Neuronal stem cell (in vitro differentiated cells): Measurements from ENCODE around the gene UGT1A6.
A peak's percentile ranks its signal among the peaks of the same experiment; 100 is the strongest.

Experiments
- DNase-seq: peaks from one replicate; pipeline ENCODE4 v3.0.0-alpha.2; 2013; ENCODE audit warnings: low spot score
- H2AFZ ChIP-seq: one replicate; pipeline ENCODE4 v1.6.1; 2013; ENCODE audit warnings: mild to moderate bottlenecking, low read length, inconsistent platforms
- H2AK5ac ChIP-seq: 2 replicates; pipeline ENCODE4 v1.6.1; 2013; ENCODE audit warnings: low read depth, mild to moderate bottlenecking, inconsistent platforms, low read length, moderate library complexity, mixed read lengths
- H2BK120ac ChIP-seq: 2 replicates; pipeline ENCODE4 v1.6.1; 2013; ENCODE audit warnings: low read depth, mild to moderate bottlenecking, inconsistent platforms, low read length, moderate library complexity, mixed read lengths
- H2BK12ac ChIP-seq: one replicate; pipeline ENCODE4 v1.6.1; 2013; ENCODE audit warnings: low read length, inconsistent platforms
- H2BK15ac ChIP-seq: 2 replicates; pipeline ENCODE4 v1.6.1; 2013; ENCODE audit warnings: mild to moderate bottlenecking, low read length, inconsistent platforms, mixed read lengths
- H2BK5ac ChIP-seq: one replicate; pipeline ENCODE4 v1.6.1; 2013; ENCODE audit warnings: inconsistent platforms, mild to moderate bottlenecking, low read length, moderate library complexity
- H3K14ac ChIP-seq: one replicate; pipeline ENCODE4 v1.6.1; 2013; ENCODE audit warnings: low read length, inconsistent platforms
- H3K18ac ChIP-seq: 2 replicates; pipeline ENCODE4 v1.6.1; 2013; ENCODE audit warnings: low read length, inconsistent platforms
- H3K23ac ChIP-seq: 2 replicates; pipeline ENCODE4 v1.6.1; 2013; ENCODE audit warnings: low read depth, mild to moderate bottlenecking, mixed read lengths, low read length, inconsistent platforms; ENCODE audit not compliant: poor library complexity
- H3K27ac ChIP-seq: replicated peaks from 3 replicates; pipeline ENCODE4 v1.5.1; 2013; ENCODE audit warnings: low read length, inconsistent platforms
- H3K27me3 ChIP-seq, 3 experiments: 2 replicates each; pipeline ENCODE4 v1.6.1; 2013; ENCODE audit warnings: low read length in 3 of 3, mild to moderate bottlenecking in 2 of 3, inconsistent platforms in 1 of 3, low read depth in 1 of 3, mixed read lengths in 1 of 3, moderate library complexity in 1 of 3; ENCODE audit not compliant: control insufficient read depth in 3 of 3, insufficient read depth in 3 of 3
- H3K36me3 ChIP-seq, 2 donors: replicated peaks in 1 of 2; 2 replicates each; pipeline ENCODE4 v1.6.1; 2013; ENCODE audit warnings: low read length in 2 of 2; ENCODE audit not compliant: control insufficient read depth in 2 of 2, insufficient read depth in 2 of 2
- H3K4ac ChIP-seq: 2 replicates; pipeline ENCODE4 v1.6.1; 2013; ENCODE audit warnings: inconsistent platforms, mild to moderate bottlenecking, low read length, moderate library complexity
- H3K4me1 ChIP-seq, 2 donors: 1 replicate in 1 of 2; 2 replicates in 1 of 2; pipeline ENCODE4 v1.6.1; 2013; ENCODE audit warnings: low read length in 2 of 2, low read depth in 1 of 2; ENCODE audit not compliant: control insufficient read depth in 2 of 2, insufficient read depth in 1 of 2
- H3K4me2 ChIP-seq: one replicate; pipeline ENCODE4 v1.6.1; 2013; ENCODE audit warnings: mild to moderate bottlenecking, low read length, inconsistent platforms; ENCODE audit not compliant: insufficient read depth, poor library complexity, severe bottlenecking
- H3K4me3 ChIP-seq, 2 donors: 2 replicates each; pipeline ENCODE4 v1.5.1; 2013; ENCODE audit warnings: low read length in 2 of 2, mild to moderate bottlenecking in 2 of 2, inconsistent platforms in 1 of 2, moderate library complexity in 1 of 2
- H3K79me1 ChIP-seq: one replicate; pipeline ENCODE4 v1.6.1; 2013; ENCODE audit warnings: low read depth, mild to moderate bottlenecking, inconsistent platforms, low read length, moderate library complexity
- H3K9ac ChIP-seq: one replicate; pipeline ENCODE4 v1.6.1; 2013; ENCODE audit warnings: mild to moderate bottlenecking, low read depth, low read length, inconsistent platforms; ENCODE audit not compliant: poor library complexity
- H3K9me3 ChIP-seq, 2 donors: replicated peaks in 1 of 2; 2 replicates each; pipeline versions ENCODE3 to v1.6.1; 2013; ENCODE audit warnings: low read length in 2 of 2, mild to moderate bottlenecking in 2 of 2, inconsistent platforms in 1 of 2, low read depth in 1 of 2, mixed read lengths in 1 of 2, moderate library complexity in 1 of 2; ENCODE audit not compliant: control insufficient read depth in 2 of 2, insufficient read depth in 1 of 2
- H4K8ac ChIP-seq: one replicate; pipeline ENCODE4 v1.6.1; 2013; ENCODE audit warnings: low read depth, mild to moderate bottlenecking, inconsistent platforms, low read length, moderate library complexity
- H4K91ac ChIP-seq: one replicate; pipeline ENCODE4 v1.6.1; 2013; ENCODE audit warnings: low read length, low read depth, mild to moderate bottlenecking, inconsistent platforms; ENCODE audit not compliant: poor library complexity
- WGBS, 2 donors: extraction: QIAGEN DNeasy Blood & Tissue Kit; methylation state at CpG; one replicate each; pipeline ENCODE4 v1.1.7; 2013; ENCODE audit warnings: missing lambda C conversion rate in 2 of 2, mixed read lengths in 1 of 2; ENCODE audit not compliant: insufficient read length in 2 of 2, insufficient replicate concordance in 1 of 2; ENCODE audit errors: extremely low coverage in 2 of 2; 5-methylcytosine and 5-hydroxymethylcytosine counted together

UGT1A6 gene

GRCh38 chr2:233799087-233799665, 106.5 kb downstream of the UGT1A6 start:
- no peaks in the 10 kb centered on the region for H3K79me1 ChIP-seq
- peak overlapping the region; percentile 6 for H3K18ac ChIP-seq
- no peak overlapping the region for H3K4me2 ChIP-seq
- no peak overlapping the region for H3K23ac ChIP-seq
- no peak overlapping the region for H4K8ac ChIP-seq
- no peak overlapping the region for H2BK5ac ChIP-seq
- H2BK15ac ChIP-seq = no peak overlapping the region
- H3K9me3 ChIP-seq = peaks cover 0 to under 1% of the 10 kb centered on the region in 2 donors
- no peak overlapping the region for H2AFZ ChIP-seq
- H3K14ac ChIP-seq = no peak overlapping the region
- H3K4ac ChIP-seq = no peak overlapping the region
- no peak for DNase-seq
- H3K4me3 ChIP-seq = no peak overlapping the region
- H3K36me3 ChIP-seq = no peaks in the 10 kb centered on the region
- no peak overlapping the region for H2BK12ac ChIP-seq
- H2AK5ac ChIP-seq = no peak overlapping the region
- no peak overlapping the region for H4K91ac ChIP-seq
- no peak overlapping the region for H2BK120ac ChIP-seq
- H3K27ac ChIP-seq = no peak overlapping the region
- H3K9ac ChIP-seq = no peak overlapping the region
- peaks cover 0 to 12% (median 0%) of the 10 kb centered on the region in 3 experiments for H3K27me3 ChIP-seq
- peaks cover 0 to 2% of the 10 kb centered on the region in 2 donors for H3K4me1 ChIP-seq
- WGBS, 2 donors = no CpG with 5 or more reads among the region's 7 CpGs

GRCh38 chr2:233799716-233800115, 107.0 kb downstream of the UGT1A6 start:
- Histone ChIP-seq H3K4me3 (no peak overlapping the region), H2BK120ac (no peak overlapping the region), H3K27ac (no peak overlapping the region), H3K27me3 (peaks cover 0 to 10% (median 0%) of the 10 kb centered on the region in 3 experiments), H3K79me1 (no peaks in the 10 kb centered on the region), H2AK5ac (no peak overlapping the region), H3K23ac (no peak overlapping the region), H4K91ac (no peak overlapping the region), H3K4me2 (no peak overlapping the region), H2BK12ac (no peak overlapping the region), H3K9me3 (peaks cover 0 to 2% of the 10 kb centered on the region in 2 donors), H3K9ac (no peak overlapping the region), H4K8ac (no peak overlapping the region), H3K4me1 (peaks cover 0 to 2% of the 10 kb centered on the region in 2 donors), H3K4ac (no peak overlapping the region), H2BK15ac (no peak overlapping the region), H2BK5ac (no peak overlapping the region), H2AFZ (no peak overlapping the region), H3K36me3 (no peaks in the 10 kb centered on the region), H3K14ac (no peak overlapping the region), H3K18ac (no peak overlapping the region)
- DNase-seq = no peak
- no CpG with 5 or more reads among the region's 5 CpGs for WGBS, 2 donors

GRCh38 chr2:233800208-233800607, 107.5 kb downstream of the UGT1A6 start:
- Histone ChIP-seq H2BK15ac (no peak overlapping the region), H4K8ac (no peak overlapping the region), H3K9ac (no peak overlapping the region), H3K27ac (no peak overlapping the region), H3K36me3 (no peaks in the 10 kb centered on the region), H3K4me2 (no peak overlapping the region), H3K4me1 (peaks cover 0 to 2% of the 10 kb centered on the region in 2 donors), H3K79me1 (no peaks in the 10 kb centered on the region), H3K4ac (no peak overlapping the region), H2AFZ (no peak overlapping the region), H3K27me3 (peaks cover 0 to 10% (median 0%) of the 10 kb centered on the region in 3 experiments), H2BK5ac (no peak overlapping the region), H2AK5ac (no peak overlapping the region), H3K9me3 (peaks cover 0 to 2% of the 10 kb centered on the region in 2 donors), H2BK12ac (no peak overlapping the region), H3K4me3 (no peak overlapping the region), H2BK120ac (no peak overlapping the region), H3K14ac (no peak overlapping the region), H3K18ac (no peak overlapping the region), H3K23ac (no peak overlapping the region), H4K91ac (no peak overlapping the region)
- WGBS, 2 donors = no CpG with 5 or more reads among the region's 7 CpGs
- DNase-seq = no peak

GRCh38 chr2:233801357-233802131, 108.9 kb downstream of the UGT1A6 start:
- H3K9ac ChIP-seq = no peak overlapping the region
- H3K4me1 ChIP-seq = peaks cover 0 to 2% of the 10 kb centered on the region in 2 donors
- H3K27ac ChIP-seq = no peak overlapping the region
- no peak overlapping the region for H3K4me2 ChIP-seq
- H2AFZ ChIP-seq = no peak overlapping the region
- H3K4me3 ChIP-seq = no peak overlapping the region
- no peak overlapping the region for H3K18ac ChIP-seq
- H2AK5ac ChIP-seq = no peak overlapping the region
- H3K27me3 ChIP-seq = peaks cover 0 to 10% (median 0%) of the 10 kb centered on the region in 3 experiments
- no peak overlapping the region for H4K8ac ChIP-seq
- H2BK120ac ChIP-seq = no peak overlapping the region
- H3K14ac ChIP-seq = peak overlapping the region; percentile 63
- H3K23ac ChIP-seq = no peak overlapping the region
- H4K91ac ChIP-seq = no peak overlapping the region
- peaks cover 0 to 2% of the 10 kb centered on the region in 2 donors for H3K9me3 ChIP-seq
- no peaks in the 10 kb centered on the region for H3K79me1 ChIP-seq
- H2BK5ac ChIP-seq = no peak overlapping the region
- H3K36me3 ChIP-seq = no peaks in the 10 kb centered on the region
- no peak overlapping the region for H2BK15ac ChIP-seq
- no peak overlapping the region for H2BK12ac ChIP-seq
- no peak overlapping the region for H3K4ac ChIP-seq
- no peak for DNase-seq
- WGBS, 2 donors = no CpG with 5 or more reads among the region's 9 CpGs
